Measurements from ENCODE around the gene PPIF. TPM values are rescaled to one million over a fixed set of nuclear protein-coding genes. Genes with fewer than 3 reads are reported as not detected.

The PPIF gene
- total and polyA plus RNA-seq, 8 donors = 29.7 to 75.6 (median 31.0) TPM

DNA sequence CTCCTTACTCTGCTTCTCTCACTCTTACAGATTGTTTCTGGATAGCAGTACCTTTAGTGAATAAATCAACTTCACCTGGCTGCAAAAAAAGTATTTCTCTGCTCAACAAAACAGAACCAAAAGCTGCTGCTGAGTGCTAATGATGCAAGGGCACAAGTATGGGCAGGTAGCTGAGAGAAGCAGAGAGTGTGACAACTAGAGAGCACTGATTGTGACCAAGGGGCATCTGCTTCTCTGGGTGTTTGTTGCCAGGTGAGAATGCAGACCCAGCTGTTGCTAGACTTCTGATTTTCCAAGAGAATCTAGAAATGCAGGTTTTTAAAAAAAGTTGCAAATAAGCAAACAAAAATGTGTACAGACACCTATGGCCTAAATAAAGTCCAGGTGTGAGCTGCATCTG lies 25.3 kb upstream of the PPIF start:
- Histone ChIP-seq H3K4me1 (peaks cover 0 to 67% of the 10 kb centered on the region in 2 donors), H3K36me3 (no peaks in the 10 kb centered on the region), H3K27ac (peak overlapping the region in 1 of 2 donors; percentile 63), H3K27me3 (no peaks in the 10 kb centered on the region), H3K9me3 (no peaks in the 10 kb centered on the region), H3K4me3 (no peak overlapping the region)
- no peak for DNase-seq
- no peak for ATAC-seq
- intact Hi-C loops (cut with DNase I) = no loop called here
- TF ChIP-seq, protein P1, sequence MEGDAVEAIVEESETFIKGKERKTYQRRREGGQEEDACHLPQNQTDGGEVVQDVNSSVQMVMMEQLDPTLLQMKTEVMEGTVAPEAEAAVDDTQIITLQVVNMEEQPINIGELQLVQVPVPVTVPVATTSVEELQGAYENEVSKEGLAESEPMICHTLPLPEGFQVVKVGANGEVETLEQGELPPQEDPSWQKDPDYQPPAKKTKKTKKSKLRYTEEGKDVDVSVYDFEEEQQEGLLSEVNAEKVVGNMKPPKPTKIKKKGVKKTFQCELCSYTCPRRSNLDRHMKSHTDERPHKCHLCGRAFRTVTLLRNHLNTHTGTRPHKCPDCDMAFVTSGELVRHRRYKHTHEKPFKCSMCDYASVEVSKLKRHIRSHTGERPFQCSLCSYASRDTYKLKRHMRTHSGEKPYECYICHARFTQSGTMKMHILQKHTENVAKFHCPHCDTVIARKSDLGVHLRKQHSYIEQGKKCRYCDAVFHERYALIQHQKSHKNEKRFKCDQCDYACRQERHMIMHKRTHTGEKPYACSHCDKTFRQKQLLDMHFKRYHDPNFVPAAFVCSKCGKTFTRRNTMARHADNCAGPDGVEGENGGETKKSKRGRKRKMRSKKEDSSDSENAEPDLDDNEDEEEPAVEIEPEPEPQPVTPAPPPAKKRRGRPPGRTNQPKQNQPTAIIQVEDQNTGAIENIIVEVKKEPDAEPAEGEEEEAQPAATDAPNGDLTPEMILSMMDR (IDR thresholded peaks at IDR 0.05) = no peak

DNA sequence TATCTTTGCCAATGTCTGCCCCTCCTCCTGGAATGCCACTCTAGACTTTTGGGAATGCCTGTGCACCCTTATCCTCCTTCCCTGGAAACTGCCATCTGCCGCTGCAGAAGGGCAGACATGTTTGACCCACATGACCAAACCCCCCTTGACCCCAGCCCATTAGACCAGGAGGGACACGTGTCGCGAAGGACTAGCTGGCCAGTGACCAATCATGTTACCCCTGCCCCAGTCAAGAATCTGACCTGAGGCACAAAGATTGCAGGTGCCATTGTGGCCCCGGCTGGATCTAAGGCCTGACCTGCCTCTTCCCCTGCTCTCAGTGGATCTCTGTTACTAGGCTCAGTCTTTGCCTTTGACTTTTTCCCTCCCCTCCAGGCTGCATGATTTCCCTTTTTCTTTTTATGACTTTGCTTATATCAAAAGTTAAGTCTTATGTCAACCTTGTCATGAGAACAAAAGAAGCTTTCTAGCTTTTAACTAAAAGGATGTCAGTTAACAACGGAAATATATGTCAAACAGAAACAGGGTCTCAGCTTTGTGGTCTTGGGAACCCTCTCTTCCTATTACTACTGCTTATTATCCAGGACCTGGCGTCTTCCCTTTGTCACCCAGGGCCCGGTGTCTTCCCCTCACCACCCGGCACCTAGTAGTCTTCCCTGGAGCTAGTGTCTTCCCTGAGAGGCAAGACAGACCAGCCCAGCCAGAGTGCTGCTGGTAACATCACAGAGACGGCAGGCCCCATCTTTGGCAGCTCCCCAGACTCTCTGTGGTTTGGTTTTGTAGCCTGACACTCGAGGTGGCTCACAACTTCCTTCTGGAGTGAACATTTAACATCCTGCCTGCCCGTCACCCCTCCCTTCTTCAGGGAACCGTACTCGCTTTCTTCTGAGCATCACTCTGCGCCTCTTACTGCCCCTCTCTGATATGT lies 24.4 kb upstream of the PPIF start:
- H3K36me3 ChIP-seq = no peaks in the 10 kb centered on the region
- no peak overlapping the region for H3K4me3 ChIP-seq
- H3K27me3 ChIP-seq = no peaks in the 10 kb centered on the region
- no peaks in the 10 kb centered on the region for H3K9me3 ChIP-seq
- peak in 1 of 4 donors; percentile 74 for DNase-seq
- H3K27ac ChIP-seq = peak overlapping the region in 1 of 2 donors; percentile 74
- intact Hi-C loops (cut with DNase I) = no loop called here
- peak; percentile 55 for ATAC-seq
- TF ChIP-seq, protein P1 (IDR thresholded peaks at IDR 0.05) = no peak
- peaks cover 0 to 60% of the 10 kb centered on the region in 2 donors for H3K4me1 ChIP-seq

DNA sequence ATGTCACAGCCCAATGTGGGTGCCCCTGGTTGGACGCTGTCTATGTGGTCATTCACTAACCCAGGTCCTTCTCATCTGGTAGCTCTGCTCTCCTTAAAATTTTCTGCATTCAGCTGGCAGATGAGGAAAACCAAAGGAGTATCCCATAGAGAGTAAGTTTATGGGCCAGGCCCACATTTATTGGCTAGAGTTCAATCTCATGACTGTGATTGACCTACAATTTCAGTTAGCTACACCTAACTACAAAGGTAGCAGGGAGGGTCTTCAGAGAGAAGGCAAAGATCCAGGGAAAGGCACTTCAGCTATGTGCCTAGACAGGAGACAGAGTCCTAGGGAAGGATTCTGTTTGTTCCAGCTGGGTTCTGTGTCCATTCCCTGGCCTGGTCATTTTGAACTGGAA lies 23.7 kb upstream of the PPIF start:
- Histone ChIP-seq H3K4me1 (peaks cover 0 to 52% of the 10 kb centered on the region in 2 donors), H3K27ac (peak overlapping the region in 1 of 2 donors; percentile 74), H3K27me3 (no peaks in the 10 kb centered on the region), H3K4me3 (no peak overlapping the region), H3K9me3 (no peaks in the 10 kb centered on the region), H3K36me3 (no peaks in the 10 kb centered on the region)
- DNase-seq = no peak
- ATAC-seq = no peak
- TF ChIP-seq, protein P1 (IDR thresholded peaks at IDR 0.05) = no peak
- intact Hi-C loops (cut with DNase I) = no loop called here

DNA sequence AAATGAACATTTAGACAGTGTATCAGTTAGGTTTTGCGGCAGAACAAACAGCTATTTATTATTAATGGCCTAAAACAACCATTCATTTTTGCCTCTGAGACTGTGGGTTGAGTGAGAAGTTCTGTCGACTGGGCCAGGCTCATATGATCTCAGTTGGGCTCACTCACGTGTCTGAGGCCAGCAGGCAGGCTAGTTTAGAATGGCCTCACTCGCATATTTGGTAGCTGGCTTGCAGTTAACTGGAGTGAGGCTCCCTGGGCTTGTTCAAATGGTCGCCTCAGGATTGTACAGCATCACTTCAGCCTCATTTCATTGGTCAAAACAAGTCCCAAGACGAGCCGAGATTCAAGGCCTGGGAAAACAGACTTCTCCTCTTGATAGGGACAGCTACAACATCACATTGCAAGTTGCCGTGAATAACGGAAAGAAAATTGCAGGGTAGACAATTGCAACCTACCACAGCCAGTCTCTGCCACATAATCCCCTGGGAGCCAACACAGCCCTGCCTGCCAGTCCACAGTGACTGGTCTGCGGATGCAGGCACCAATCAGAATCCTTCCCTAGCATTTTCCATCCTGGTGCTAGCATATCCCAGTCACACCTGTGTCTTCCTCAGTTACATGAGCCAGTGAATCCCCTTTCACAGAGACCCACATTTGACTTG lies 23.1 kb upstream of the PPIF start:
- H3K27ac ChIP-seq = no peak overlapping the region

More for the DNA sequence above, 23.1 kb upstream of the PPIF start:
- ATAC-seq = no peak
- TF ChIP-seq, protein P1 (IDR thresholded peaks at IDR 0.05) = no peak
- no peak for DNase-seq
- Histone ChIP-seq H3K27me3 (no peaks in the 10 kb centered on the region), H3K36me3 (no peaks in the 10 kb centered on the region), H3K4me1 (peaks cover 0 to 47% of the 10 kb centered on the region in 2 donors), H3K4me3 (no peak overlapping the region), H3K9me3 (no peaks in the 10 kb centered on the region)
- intact Hi-C loops (cut with DNase I) = no loop called here
